ENCODE measurements around the gene BDH2. TPM values are rescaled to one million over a fixed set of nuclear protein-coding genes. Genes with fewer than 3 reads are reported as not detected.

The BDH2 gene
- total and polyA plus RNA-seq, 2 of the 4 experiments (the other 2 are of a cell fraction) = 49.7 to 52.2 TPM

DNA sequence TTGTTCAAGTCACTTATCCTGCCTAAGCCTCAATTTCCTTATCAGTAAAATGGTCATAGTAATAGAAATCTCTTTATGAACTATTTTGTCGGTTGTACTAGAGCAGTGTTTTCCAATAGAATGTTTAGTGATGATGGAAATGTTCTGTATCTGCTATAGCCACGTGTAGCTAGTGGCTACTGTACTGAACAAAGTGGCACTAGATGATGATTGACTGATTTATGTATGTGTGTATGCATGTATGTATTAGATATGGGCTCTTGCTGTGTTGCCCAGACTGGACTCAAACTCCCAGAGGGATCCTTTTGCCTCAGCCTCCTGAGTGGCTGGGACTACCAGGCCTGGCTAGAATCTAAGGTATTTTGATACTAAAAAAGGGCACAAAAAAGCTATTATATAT is 55.5 kb downstream of the BDH2 start:
- H2BK20ac ChIP-seq (ENCODE audit: low read depth, low read length) = no peak overlapping the region
- no peak for ATAC-seq (ENCODE audit: low read depth)

More for the DNA sequence above, 55.5 kb downstream of the BDH2 start:
- Histone ChIP-seq H3K79me1 (ENCODE audit: low read depth in 1 of 2, low read length in 2 of 2) (no peaks in the 10 kb centered on the region), H4K5ac (ENCODE audit: low read depth, low read length) (no peak overlapping the region), H4K91ac (ENCODE audit: insufficient read depth, low read depth, low read length) (no peak overlapping the region), H2AK5ac (ENCODE audit: low read depth, low read length) (no peak overlapping the region), H3K9me3 (ENCODE audit: control insufficient read depth, insufficient read depth, low read length) (no peaks in the 10 kb centered on the region), H4K8ac (ENCODE audit: low read depth in 2 of 2, low read length in 2 of 2) (no peak overlapping the region), H2BK5ac (ENCODE audit: low read depth, low read length, poor library complexity, severe bottlenecking) (no peak overlapping the region), H3K9ac (ENCODE audit: low read depth, low read length) (no peak overlapping the region), H3K4me3 (ENCODE audit: insufficient read depth, low read depth, low read length) (no peak overlapping the region), H3K18ac (ENCODE audit: low read depth, low read length) (no peak overlapping the region), H3K4me2 (ENCODE audit: low read depth, low read length) (no peak overlapping the region), H3K36me3 (ENCODE audit: control insufficient read depth, insufficient read depth, low read length) (no peaks in the 10 kb centered on the region; the same call in 1 of the 2 replicates), H3K14ac (replicated peaks; ENCODE audit: low read depth, low read length) (no peak overlapping the region), H3K23ac (ENCODE audit: low read depth, low read length) (no peak overlapping the region), H3K4ac (ENCODE audit: low read depth, low read length) (no peak overlapping the region), H3K4me1 (ENCODE audit: control insufficient read depth, insufficient read depth, low read length) (no peaks in the 10 kb centered on the region), H2BK120ac (ENCODE audit: low read depth, low read length) (no peak overlapping the region), H4K20me1 (ENCODE audit: insufficient read depth, low read length) (no peaks in the 10 kb centered on the region), H3K27ac (ENCODE audit: insufficient read depth, low read length) (no peak overlapping the region), H3K27me3 (ENCODE audit: control insufficient read depth, insufficient read depth, low read length) (no peaks in the 10 kb centered on the region), H2AFZ (replicated peaks; ENCODE audit: low read length, poor library complexity) (no peak overlapping the region), H2AK9ac (replicated peaks; ENCODE audit: low read depth, low read length, poor library complexity) (no peak overlapping the region), H3K56ac (ENCODE audit: extremely low read depth, insufficient read depth, low read length) (no peak overlapping the region), H2BK15ac (ENCODE audit: low read depth, low read length) (no peak overlapping the region), H3K9me1 (ENCODE audit: insufficient read depth, low read length) (no peaks in the 10 kb centered on the region)
- CTCF ChIA-PET = no interaction called here
- POLR2A ChIA-PET (ENCODE audit: unreplicated experiment) = no interaction called here
- intact Hi-C loops (cut with micrococcal nuclease) = no loop called here
- no peak for TF ChIP-seq RCOR1 (IDR thresholded peaks at IDR 0.05; ENCODE audit: insufficient replicate concordance, low read length)
- WGBS, 2 experiments (ENCODE audit: extremely low coverage in 2 of 2, insufficient read length in 1 of 2) = 100% methylated on average over 1 of the region's 2 CpGs; no CpG with 5 or more reads in 1 of the 2 experiments
- dilution Hi-C loops (cut with HindIII; ENCODE audit: low sequenced_read_pairs, unreplicated experiment) = no loop called here
- in situ Hi-C loops (cut with MboI; ENCODE audit: low sequenced_read_pairs) = no loop called here
- no peak for DNase-seq
- BruUV-seq (replicated peaks) = no TSS peak

Data from IMR-90 (cell line).